OCI-LY3 (cell line): ENCODE measurements around the gene RFX2.

Experiments
- H2AFZ ChIP-seq: fragments of 200-600, 300-600 bp; shearing (Covaris generic); 2 replicates; pipeline ENCODE4 v1.6.0; 2014; ENCODE audit warnings: antibody characterized with exemption, low read depth, low read length
- H3K27ac ChIP-seq: fragments of 200-600, 300-600 bp; sonication (generic); 2 replicates; pipeline ENCODE4 v1.5.1; 2014; ENCODE audit warnings: mild to moderate bottlenecking, low read length, moderate library complexity, mixed read lengths
- H3K27me3 ChIP-seq: fragments of 200-600, 300-600 bp; sonication (generic); 2 replicates; pipeline ENCODE4 v1.6.1; 2014; ENCODE audit warnings: low read depth, low read length, mixed read lengths
- H3K36me3 ChIP-seq: fragments of 200-600, 300-600 bp; sonication (generic); replicated peaks from 2 replicates; pipeline ENCODE3; 2014; ENCODE audit warnings: low read depth, low read length, mixed read lengths
- H3K4me1 ChIP-seq: fragments of 300-600, 200-600 bp; sonication (generic); 2 replicates; pipeline ENCODE4 v1.6.1; 2014; ENCODE audit warnings: low read length, mixed read lengths
- H3K4me2 ChIP-seq: fragments of 200-600, 300-600 bp; sonication (generic); 2 replicates; pipeline ENCODE4 v1.6.1; 2014; ENCODE audit warnings: low read length, mixed read lengths
- H3K4me3 ChIP-seq: fragments of 300-600, 200-600 bp; sonication (generic); 2 replicates; pipeline ENCODE4 v1.5.1; 2014; ENCODE audit warnings: antibody characterized with exemption, mild to moderate bottlenecking, low read length, moderate library complexity
- H3K79me2 ChIP-seq: fragments of 300-600, 200-600 bp; shearing (Covaris generic); 2 replicates; pipeline ENCODE4 v1.6.1; 2014; ENCODE audit warnings: mild to moderate bottlenecking, low read length, mixed read lengths
- H3K9ac ChIP-seq: fragments of 300-600, 200-600 bp; shearing (Covaris generic); 2 replicates; pipeline ENCODE4 v1.6.0; 2014; ENCODE audit warnings: mild to moderate bottlenecking, low read length, moderate library complexity
- H3K9me3 ChIP-seq: fragments of 200-600, 300-600 bp; shearing (Covaris generic); 2 replicates; pipeline ENCODE4 v1.6.1; 2014; ENCODE audit warnings: low read length, mixed read lengths; ENCODE audit not compliant: insufficient read depth
- H4K20me1 ChIP-seq: fragments of 200-600, 300-600 bp; sonication (generic); 2 replicates; pipeline ENCODE4 v1.6.1; 2016; ENCODE audit warnings: low read length, mixed read lengths; ENCODE audit not compliant: insufficient read depth
- EZH2phosphoT487 ChIP-seq: fragments of 200-600 bp; shearing (Covaris generic); IDR thresholded peaks from 2 replicates; pipeline ENCODE4 v1.6.1; 2018; ENCODE audit warnings: antibody characterized with exemption, mixed run types, low read depth
- TF ChIP-seq, protein P1 (sequence below): fragments of 200-600, 300-600 bp; sonication (generic); IDR thresholded peaks from 2 replicates; pipeline ENCODE4 v1.5.1; 2014; ENCODE audit warnings: antibody characterized with exemption, low read length, low read depth

The RFX2 gene

DNA sequence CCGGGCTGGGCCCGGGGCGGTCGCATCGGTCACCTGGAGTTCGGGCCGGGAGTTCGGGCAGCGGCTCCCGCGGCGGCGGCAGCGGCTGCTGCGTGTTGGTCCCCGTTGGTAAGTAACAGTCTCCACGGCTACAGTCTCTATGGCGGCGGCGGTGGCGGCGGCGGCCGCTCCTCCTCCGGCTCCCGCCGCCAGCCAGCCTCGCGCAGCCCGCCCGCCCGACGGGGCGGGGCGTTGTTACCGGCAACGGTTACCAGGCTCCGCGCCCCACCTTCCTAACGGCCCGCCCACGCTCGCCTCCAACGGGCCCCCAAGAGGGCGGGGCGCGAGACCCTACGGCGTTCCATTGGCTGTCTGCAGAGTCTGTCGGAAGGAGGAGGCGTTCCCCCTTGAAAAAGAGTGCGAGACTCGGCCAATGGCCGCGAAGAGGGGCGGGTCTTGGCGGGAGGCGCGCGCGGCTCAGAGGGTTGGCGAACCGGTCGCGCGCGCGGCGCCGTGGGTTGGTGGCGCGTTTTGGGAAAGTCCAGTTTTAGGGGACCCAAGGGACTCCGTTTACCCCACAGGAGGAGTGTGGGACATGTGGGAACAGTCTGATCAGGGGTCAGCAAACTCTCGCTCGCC is at the start of gene RFX2:
RFX2 (minus strand) TSS at position 141 of the 618 bp plus-strand sequence. CDS start 63,004 bp downstream, outside the sequence.
- Histone ChIP-seq H3K79me2 (0 out of 2 replicates have a peak, but pooled peaks cover 4% of the 10 kb centered on the region), H3K9ac (peak within 1 kb of the TSS; percentile 80), H3K4me1 (peaks cover 12% of the 10 kb centered on the region), H3K4me2 (peak within 1 kb of the TSS; percentile 100), H3K9me3 (no peaks in the 10 kb centered on the region), H3K4me3 (peak within 1 kb of the TSS; percentile 87), H3K27ac (no peak within 1 kb of the TSS), H2AFZ (peak within 1 kb of the TSS; percentile 33; the same call in 1 of the 2 replicates), H4K20me1 (no peaks in the 10 kb centered on the region), H3K36me3 (no peaks in the 10 kb centered on the region), H3K27me3 (no peaks in the 10 kb centered on the region)
- TF ChIP-seq, protein P1, sequence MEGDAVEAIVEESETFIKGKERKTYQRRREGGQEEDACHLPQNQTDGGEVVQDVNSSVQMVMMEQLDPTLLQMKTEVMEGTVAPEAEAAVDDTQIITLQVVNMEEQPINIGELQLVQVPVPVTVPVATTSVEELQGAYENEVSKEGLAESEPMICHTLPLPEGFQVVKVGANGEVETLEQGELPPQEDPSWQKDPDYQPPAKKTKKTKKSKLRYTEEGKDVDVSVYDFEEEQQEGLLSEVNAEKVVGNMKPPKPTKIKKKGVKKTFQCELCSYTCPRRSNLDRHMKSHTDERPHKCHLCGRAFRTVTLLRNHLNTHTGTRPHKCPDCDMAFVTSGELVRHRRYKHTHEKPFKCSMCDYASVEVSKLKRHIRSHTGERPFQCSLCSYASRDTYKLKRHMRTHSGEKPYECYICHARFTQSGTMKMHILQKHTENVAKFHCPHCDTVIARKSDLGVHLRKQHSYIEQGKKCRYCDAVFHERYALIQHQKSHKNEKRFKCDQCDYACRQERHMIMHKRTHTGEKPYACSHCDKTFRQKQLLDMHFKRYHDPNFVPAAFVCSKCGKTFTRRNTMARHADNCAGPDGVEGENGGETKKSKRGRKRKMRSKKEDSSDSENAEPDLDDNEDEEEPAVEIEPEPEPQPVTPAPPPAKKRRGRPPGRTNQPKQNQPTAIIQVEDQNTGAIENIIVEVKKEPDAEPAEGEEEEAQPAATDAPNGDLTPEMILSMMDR = no peak
- TF ChIP-seq EZH2phosphoT487 = no peak

- Histone ChIP-seq H3K4me3 (no peak overlapping the region), H3K4me2 (no peak overlapping the region), H3K27me3 (peaks cover 7% of the 10 kb centered on the region; the same call in 1 of the 2 replicates), H2AFZ (no peak overlapping the region), H3K9me3 (0 out of 2 replicates have a peak, but pooled peaks cover 3% of the 10 kb centered on the region), H3K79me2 (no peaks in the 10 kb centered on the region), H3K4me1 (peaks cover under 1% of the 10 kb centered on the region; the same call in 1 of the 2 replicates), H3K36me3 (no peaks in the 10 kb centered on the region), H3K9ac (no peak overlapping the region), H3K27ac (no peak overlapping the region), H4K20me1 (no peaks in the 10 kb centered on the region)
- TF ChIP-seq, protein P1 = no peak
- no peak for TF ChIP-seq EZH2phosphoT487
Observed at GRCh38 chr19:6156033-6156432, 45.7 kb upstream of the RFX2 start.

DNA sequence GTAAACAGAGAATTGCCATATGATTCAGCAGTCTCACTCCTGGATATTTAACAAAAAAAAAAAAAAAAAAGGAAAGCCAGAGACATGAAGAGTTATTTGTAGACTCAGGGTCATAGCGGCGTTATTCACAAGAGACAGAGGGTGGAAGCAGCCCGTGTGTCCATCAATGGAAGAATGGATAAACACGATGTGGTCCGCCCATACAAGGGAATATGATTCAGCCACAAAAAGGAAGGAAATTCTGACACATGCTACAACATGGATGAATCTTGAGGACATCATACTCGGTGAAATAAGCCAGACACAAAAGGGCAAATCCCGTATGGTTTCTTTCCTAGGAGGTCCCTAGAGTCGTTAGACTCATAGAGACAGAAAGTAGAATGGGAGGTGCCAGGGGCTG is 40.0 kb upstream of the RFX2 start:
- H2AFZ ChIP-seq = no peak overlapping the region

DNA sequence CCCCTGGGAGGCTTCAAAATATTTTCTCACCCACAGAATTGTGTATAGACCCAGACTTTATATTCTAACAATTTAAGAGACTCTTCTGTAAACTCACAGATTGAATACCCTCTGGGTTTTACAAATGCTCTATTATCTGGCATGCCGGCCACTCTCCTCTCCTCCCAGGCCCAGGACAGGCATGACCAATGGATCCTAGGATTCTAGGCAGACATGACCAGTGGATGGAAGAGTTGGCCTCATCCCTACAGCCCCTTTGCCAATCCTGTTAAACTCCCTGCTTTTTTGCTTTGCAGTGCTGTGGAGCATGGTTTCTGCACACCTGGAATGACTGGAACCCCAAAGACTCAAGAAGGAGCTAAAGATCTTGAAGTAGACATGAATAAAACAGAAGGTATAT is 30.9 kb upstream of the RFX2 start:
- no peak overlapping the region for H2AFZ ChIP-seq

More for the DNA sequence above, 40.0 kb upstream of the RFX2 start:
- H3K9ac ChIP-seq = no peak overlapping the region
- no peaks in the 10 kb centered on the region for H3K36me3 ChIP-seq
- H4K20me1 ChIP-seq = no peaks in the 10 kb centered on the region
- no peak for TF ChIP-seq EZH2phosphoT487
- TF ChIP-seq, protein P1 = no peak
- H3K4me1 ChIP-seq = no peaks in the 10 kb centered on the region
- no peak overlapping the region for H3K4me3 ChIP-seq
- no peak overlapping the region for H3K27ac ChIP-seq
- peaks cover 7% of the 10 kb centered on the region; the same call in 1 of the 2 replicates for H3K27me3 ChIP-seq
- H3K9me3 ChIP-seq = no peaks in the 10 kb centered on the region
- H3K79me2 ChIP-seq = no peaks in the 10 kb centered on the region
- no peak overlapping the region for H3K4me2 ChIP-seq

More for the DNA sequence above, 30.9 kb upstream of the RFX2 start:
- Histone ChIP-seq H3K4me1 (no peaks in the 10 kb centered on the region), H3K27ac (no peak overlapping the region), H3K79me2 (no peaks in the 10 kb centered on the region), H3K36me3 (no peaks in the 10 kb centered on the region), H3K27me3 (no peaks in the 10 kb centered on the region), H3K9me3 (no peaks in the 10 kb centered on the region), H3K4me2 (no peak overlapping the region), H4K20me1 (no peaks in the 10 kb centered on the region), H3K9ac (no peak overlapping the region), H3K4me3 (no peak overlapping the region)
- TF ChIP-seq, protein P1 = no peak
- TF ChIP-seq EZH2phosphoT487 = no peak
